DOHH2 (cell line): ENCODE results near the gene DGAT2.

Experiments
- H3F3A ChIP-seq: fragments of 200-600 bp; sonication (generic), shearing (Covaris generic); 2 replicates; pipeline ENCODE4 v1.6.0; 2016; ENCODE audit warnings: antibody characterized with exemption, mild to moderate bottlenecking; ENCODE audit not compliant: control insufficient read depth, insufficient read depth
- H3K27ac ChIP-seq: fragments of 200-600 bp; sonication (generic); 2 replicates; pipeline ENCODE4 v1.5.1; 2014; ENCODE audit warnings: low read depth, mild to moderate bottlenecking, low read length, moderate library complexity
- H3K27me3 ChIP-seq: fragments of 200-600 bp; sonication (generic); 2 replicates; pipeline ENCODE4 v1.6.1; 2014; ENCODE audit warnings: mild to moderate bottlenecking, low read length, mixed read lengths; ENCODE audit not compliant: control insufficient read depth
- H3K36me3 ChIP-seq: fragments of 200-600 bp; sonication (generic); 2 replicates; pipeline ENCODE4 v1.6.1; 2014; ENCODE audit warnings: mild to moderate bottlenecking, low read length, moderate library complexity, mixed read lengths; ENCODE audit not compliant: control insufficient read depth
- H3K4me1 ChIP-seq: fragments of 200-600 bp; sonication (generic); 2 replicates; pipeline ENCODE4 v1.6.1; 2014; ENCODE audit warnings: mild to moderate bottlenecking, low read length, mixed read lengths; ENCODE audit not compliant: control insufficient read depth
- H3K4me2 ChIP-seq: fragments of 200-600 bp; sonication (generic); 2 replicates; pipeline ENCODE4 v1.6.0; 2014; ENCODE audit warnings: mild to moderate bottlenecking, low read length, moderate library complexity
- H3K4me3 ChIP-seq: fragments of 200-600 bp; sonication (generic); 2 replicates; pipeline ENCODE4 v1.5.1; 2014; ENCODE audit warnings: mild to moderate bottlenecking, low read length, mixed read lengths
- H3K79me2 ChIP-seq: fragments of 200-600 bp; sonication (generic); 2 replicates; pipeline ENCODE4 v1.6.1; 2014; ENCODE audit warnings: mild to moderate bottlenecking, low read length, mixed read lengths; ENCODE audit not compliant: control insufficient read depth
- H3K9me2 ChIP-seq: fragments of 200-600 bp; sonication (generic); replicated peaks from 2 replicates; pipeline ENCODE4 v1.6.1; 2014; ENCODE audit warnings: mild to moderate bottlenecking, low read length, mixed read lengths; ENCODE audit not compliant: control insufficient read depth
- H3K9me3 ChIP-seq: fragments of 200-600 bp; sonication (generic); 2 replicates; pipeline ENCODE4 v1.6.1; 2014; ENCODE audit warnings: antibody characterized with exemption, low read length, mixed read lengths; ENCODE audit not compliant: control insufficient read depth, insufficient read depth
- H4K20me1 ChIP-seq: fragments of 200-600 bp; sonication (generic); 2 replicates; pipeline ENCODE4 v1.6.0; 2014; ENCODE audit warnings: low read depth, mild to moderate bottlenecking, antibody characterized with exemption, low read length, moderate library complexity; ENCODE audit not compliant: control insufficient read depth, insufficient read depth
- CTCF ChIP-seq: fragments of 200-600 bp; sonication (generic); IDR thresholded peaks from one replicate; pipeline ENCODE4 v1.5.1; 2014; ENCODE audit warnings: antibody characterized with exemption, mild to moderate bottlenecking, low read depth, low read length; ENCODE audit not compliant: poor library complexity, severe bottlenecking
- EZH2phosphoT487 ChIP-seq: fragments of 200-600 bp; sonication (generic); IDR thresholded peaks from 2 replicates; pipeline ENCODE4 v1.6.1; 2017; ENCODE audit warnings: borderline replicate concordance, mild to moderate bottlenecking, antibody characterized with exemption, low read length, moderate library complexity, mixed read lengths

The DGAT2 gene

DNA sequence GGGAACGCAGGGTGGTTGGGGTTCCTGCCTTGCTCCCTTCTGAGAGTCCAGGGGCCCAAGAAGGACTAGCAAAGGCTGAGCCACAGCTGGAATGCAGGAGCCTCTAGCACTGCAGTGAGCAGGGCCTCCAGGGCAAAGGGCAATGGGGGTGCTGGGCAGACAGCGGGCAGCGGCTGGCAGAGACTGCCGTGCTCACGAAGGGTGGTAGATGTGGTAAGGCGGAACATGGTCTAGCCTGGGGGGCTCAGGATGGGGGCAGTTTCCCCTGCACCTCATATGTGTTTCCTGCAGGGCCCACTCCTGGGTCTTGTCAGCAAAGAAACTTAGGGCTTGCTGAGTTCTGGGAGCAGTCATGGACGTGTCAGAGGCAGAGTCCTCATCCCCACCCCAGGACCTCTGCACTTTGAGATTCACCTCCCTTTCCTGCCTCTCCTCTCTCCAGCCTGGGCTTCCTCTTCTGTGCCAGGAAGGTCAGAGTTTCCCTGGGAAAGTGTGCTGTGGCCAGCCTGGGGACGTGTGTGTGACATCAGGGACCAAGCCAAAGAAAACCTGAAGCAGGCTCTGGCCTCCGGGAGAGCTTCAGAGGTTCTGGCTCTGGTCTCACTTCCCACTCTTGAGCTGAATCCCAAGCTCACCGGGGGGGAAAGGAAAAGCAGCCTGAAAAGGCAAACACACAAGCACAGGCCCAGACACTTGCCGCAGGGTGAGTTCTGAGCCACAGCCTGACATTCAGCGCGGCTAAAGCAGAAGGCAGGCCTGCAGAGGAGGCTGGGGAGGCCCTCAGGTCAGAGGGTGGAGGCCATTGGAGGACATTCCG, 46.5 kb upstream of the DGAT2 start:
- no peaks in the 10 kb centered on the region for H3K79me2 ChIP-seq
- H3F3A ChIP-seq = no peaks in the 10 kb centered on the region
- no peak overlapping the region for H3K4me3 ChIP-seq
- H3K27ac ChIP-seq = no peak overlapping the region
- H4K20me1 ChIP-seq = no peaks in the 10 kb centered on the region
- no peak overlapping the region for H3K4me2 ChIP-seq
- H3K27me3 ChIP-seq = 0 out of 2 replicates have a peak, but pooled peaks cover 3% of the 10 kb centered on the region
- no peaks in the 10 kb centered on the region for H3K36me3 ChIP-seq
- H3K4me1 ChIP-seq = no peaks in the 10 kb centered on the region
- no peaks in the 10 kb centered on the region for H3K9me2 ChIP-seq
- no peaks in the 10 kb centered on the region for H3K9me3 ChIP-seq
- no peak for TF ChIP-seq CTCF
- TF ChIP-seq EZH2phosphoT487 = no peak

GRCh38 chr11:75722669-75723042, 45.9 kb upstream of the DGAT2 start:
- Histone ChIP-seq H3F3A (no peaks in the 10 kb centered on the region), H3K27ac (no peak overlapping the region), H3K4me2 (no peak overlapping the region), H3K4me3 (no peak overlapping the region), H3K79me2 (no peaks in the 10 kb centered on the region), H4K20me1 (no peaks in the 10 kb centered on the region), H3K36me3 (no peaks in the 10 kb centered on the region), H3K4me1 (no peaks in the 10 kb centered on the region), H3K27me3 (no peaks in the 10 kb centered on the region), H3K9me2 (no peaks in the 10 kb centered on the region), H3K9me3 (no peaks in the 10 kb centered on the region)
- no peak for TF ChIP-seq EZH2phosphoT487
- no peak for TF ChIP-seq CTCF

DNA sequence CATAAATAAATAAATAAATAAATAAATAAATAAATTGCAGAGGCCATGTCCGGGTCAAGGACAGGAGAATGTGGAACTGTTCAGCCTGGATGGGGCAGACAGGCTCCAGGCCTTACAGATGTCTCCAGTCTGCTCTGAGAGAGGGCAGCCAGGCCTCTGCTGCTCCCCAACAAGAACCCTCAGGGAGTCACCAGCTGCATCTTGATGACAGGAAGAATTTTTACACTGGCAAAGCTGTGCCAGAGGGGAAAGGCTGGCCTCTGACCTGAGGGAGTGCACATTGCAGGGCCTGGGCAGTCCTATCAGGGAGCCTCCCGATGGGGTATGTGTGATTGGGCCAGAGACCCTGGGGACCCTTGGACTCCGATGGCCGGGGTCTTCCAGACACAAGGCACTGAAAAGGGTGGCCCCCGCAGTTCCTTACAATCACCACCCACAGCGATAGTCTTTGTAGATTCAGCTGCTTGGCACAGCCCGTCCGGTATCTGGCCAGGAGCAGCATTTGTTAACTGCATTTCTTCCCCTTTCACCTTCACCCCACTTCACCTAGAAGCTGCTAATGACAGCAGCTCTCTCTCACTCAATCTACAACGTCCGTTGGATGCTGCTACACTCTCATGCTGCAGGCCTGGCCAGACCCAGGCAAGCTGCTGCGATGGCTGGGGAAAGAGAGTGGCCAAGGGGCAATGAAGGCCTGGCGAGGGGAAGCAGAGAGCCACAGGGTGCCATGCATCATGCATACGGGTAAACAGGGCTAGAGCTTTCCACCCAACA, 42.8 kb upstream of the DGAT2 start:
- Histone ChIP-seq H4K20me1 (no peaks in the 10 kb centered on the region), H3K79me2 (no peaks in the 10 kb centered on the region), H3K4me2 (no peak overlapping the region), H3K4me3 (no peak overlapping the region), H3F3A (no peaks in the 10 kb centered on the region), H3K9me2 (no peaks in the 10 kb centered on the region), H3K27ac (no peak overlapping the region), H3K9me3 (no peaks in the 10 kb centered on the region), H3K4me1 (no peaks in the 10 kb centered on the region), H3K27me3 (no peaks in the 10 kb centered on the region), H3K36me3 (no peaks in the 10 kb centered on the region)
- TF ChIP-seq EZH2phosphoT487 (no peak), CTCF (no peak)
